Ishikawa (cell line): Measurements from ENCODE around the gene TMEM256.

ENCODE experiments used
- CEBPB ChIP-seq: IDR thresholded peaks from 2 replicates; pipeline ENCODE4 v1.6.1; 2012
- CREB1 ChIP-seq: IDR thresholded peaks from 2 replicates; pipeline ENCODE4 v1.6.1; 2012; ENCODE audit warnings: low read depth
- EGR1 ChIP-seq: IDR thresholded peaks from 2 replicates; pipeline ENCODE4 v1.6.1; 2012
- EP300 ChIP-seq: IDR thresholded peaks from 2 replicates; pipeline ENCODE4 v1.6.1; 2012; ENCODE audit warnings: borderline replicate concordance
- FOXM1 ChIP-seq: IDR thresholded peaks from 2 replicates; pipeline ENCODE4 v1.6.1; 2012; ENCODE audit warnings: low read depth, borderline replicate concordance
- MAX ChIP-seq: IDR thresholded peaks from 2 replicates; pipeline ENCODE4 v1.6.1; 2012
- NFIC ChIP-seq: IDR thresholded peaks from 2 replicates; pipeline ENCODE4 v1.6.1; 2012
- RAD21 ChIP-seq: IDR thresholded peaks from 2 replicates; pipeline ENCODE4 v1.6.1; 2012; ENCODE audit warnings: low read depth
- TAF1 ChIP-seq: IDR thresholded peaks from 2 replicates; pipeline ENCODE4 v1.6.1; 2012; ENCODE audit warnings: low read depth, mild to moderate bottlenecking
- TCF12 ChIP-seq: IDR thresholded peaks from 2 replicates; pipeline ENCODE4 v1.6.1; 2012; ENCODE audit warnings: low read depth
- TEAD4 ChIP-seq: IDR thresholded peaks from 2 replicates; pipeline ENCODE4 v1.6.1; 2012
- USF1 ChIP-seq: IDR thresholded peaks from 2 replicates; pipeline ENCODE4 v1.6.1; 2012
- YY1 ChIP-seq: IDR thresholded peaks from 2 replicates; pipeline ENCODE4 v1.6.1; 2012; ENCODE audit warnings: low read depth
- ZBTB7A ChIP-seq: IDR thresholded peaks from 2 replicates; pipeline ENCODE4 v1.6.1; 2012; ENCODE audit warnings: low read depth
- TF ChIP-seq, protein P1 (sequence below): IDR thresholded peaks from 2 replicates; pipeline ENCODE4 v1.6.1; 2012; ENCODE audit warnings: low read depth, mild to moderate bottlenecking

TMEM256 gene

DNA sequence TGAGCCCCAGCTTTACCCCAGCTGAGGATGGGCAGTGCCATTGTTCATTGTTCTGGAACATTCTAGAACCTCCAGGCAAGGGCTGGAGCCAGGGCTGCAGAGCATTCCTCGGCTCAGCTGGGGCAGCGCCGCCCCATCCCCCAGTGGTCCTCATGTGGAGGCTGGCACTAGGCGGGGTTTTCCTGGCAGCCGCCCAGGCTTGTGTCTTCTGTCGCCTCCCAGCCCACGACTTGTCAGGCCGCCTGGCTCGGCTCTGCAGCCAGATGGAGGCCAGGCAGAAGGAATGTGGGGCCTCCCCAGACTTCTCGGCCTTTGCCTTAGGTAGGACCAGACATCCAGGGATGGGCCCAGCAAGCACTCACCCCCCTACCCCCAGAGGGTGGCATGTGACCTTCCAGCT lies 48.8 kb downstream of the TMEM256 start, which contains the start of gene TMEM95:
TMEM95 (plus strand) TSS at position 104 of the 400 bp plus-strand sequence; CDS start at position 153, 49 bp downstream.
- TF ChIP-seq, protein P1, sequence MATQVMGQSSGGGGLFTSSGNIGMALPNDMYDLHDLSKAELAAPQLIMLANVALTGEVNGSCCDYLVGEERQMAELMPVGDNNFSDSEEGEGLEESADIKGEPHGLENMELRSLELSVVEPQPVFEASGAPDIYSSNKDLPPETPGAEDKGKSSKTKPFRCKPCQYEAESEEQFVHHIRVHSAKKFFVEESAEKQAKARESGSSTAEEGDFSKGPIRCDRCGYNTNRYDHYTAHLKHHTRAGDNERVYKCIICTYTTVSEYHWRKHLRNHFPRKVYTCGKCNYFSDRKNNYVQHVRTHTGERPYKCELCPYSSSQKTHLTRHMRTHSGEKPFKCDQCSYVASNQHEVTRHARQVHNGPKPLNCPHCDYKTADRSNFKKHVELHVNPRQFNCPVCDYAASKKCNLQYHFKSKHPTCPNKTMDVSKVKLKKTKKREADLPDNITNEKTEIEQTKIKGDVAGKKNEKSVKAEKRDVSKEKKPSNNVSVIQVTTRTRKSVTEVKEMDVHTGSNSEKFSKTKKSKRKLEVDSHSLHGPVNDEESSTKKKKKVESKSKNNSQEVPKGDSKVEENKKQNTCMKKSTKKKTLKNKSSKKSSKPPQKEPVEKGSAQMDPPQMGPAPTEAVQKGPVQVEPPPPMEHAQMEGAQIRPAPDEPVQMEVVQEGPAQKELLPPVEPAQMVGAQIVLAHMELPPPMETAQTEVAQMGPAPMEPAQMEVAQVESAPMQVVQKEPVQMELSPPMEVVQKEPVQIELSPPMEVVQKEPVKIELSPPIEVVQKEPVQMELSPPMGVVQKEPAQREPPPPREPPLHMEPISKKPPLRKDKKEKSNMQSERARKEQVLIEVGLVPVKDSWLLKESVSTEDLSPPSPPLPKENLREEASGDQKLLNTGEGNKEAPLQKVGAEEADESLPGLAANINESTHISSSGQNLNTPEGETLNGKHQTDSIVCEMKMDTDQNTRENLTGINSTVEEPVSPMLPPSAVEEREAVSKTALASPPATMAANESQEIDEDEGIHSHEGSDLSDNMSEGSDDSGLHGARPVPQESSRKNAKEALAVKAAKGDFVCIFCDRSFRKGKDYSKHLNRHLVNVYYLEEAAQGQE, result no peak
- no peak for TF ChIP-seq TCF12
- TF ChIP-seq TEAD4, result no peak
- TF ChIP-seq ZBTB7A, result no peak
- no peak for TF ChIP-seq RAD21
- no peak for TF ChIP-seq EP300
- TF ChIP-seq EGR1, result no peak
- no peak for TF ChIP-seq MAX

DNA sequence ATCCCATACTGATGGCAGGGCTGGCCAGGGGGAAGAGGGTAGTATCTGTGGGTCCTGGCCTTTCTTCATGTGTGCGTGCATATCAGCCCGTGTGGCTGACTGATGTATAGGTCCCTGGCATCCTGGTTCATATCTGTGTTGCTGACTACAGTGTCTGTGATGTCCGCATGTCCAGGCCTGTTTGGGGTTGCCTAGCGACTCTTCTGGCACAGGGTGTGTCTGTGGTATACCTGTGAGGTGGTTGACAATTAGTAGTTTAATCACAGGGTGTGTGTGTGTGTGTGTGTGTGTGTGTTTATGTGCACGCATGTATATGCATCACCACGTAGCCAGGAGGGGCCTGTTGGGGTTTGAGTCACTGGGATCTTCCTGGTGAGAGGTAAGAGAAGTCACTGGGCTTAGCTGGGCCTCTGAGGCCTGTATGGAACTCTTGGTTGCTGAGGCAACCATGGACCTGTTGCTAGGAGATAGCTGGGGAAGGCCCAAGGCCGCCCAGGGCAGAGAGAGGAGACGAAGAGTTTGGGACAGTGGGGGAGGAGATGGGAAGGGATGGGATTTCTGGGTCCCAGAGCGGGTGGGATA lies 49.5 kb downstream of the TMEM256 start:
- TF ChIP-seq MAX (no peak), FOXM1 (no peak), EGR1 (no peak), USF1 (no peak), NFIC (no peak), CEBPB (no peak), CREB1 (no peak), RAD21 (no peak), TCF12 (no peak), YY1 (no peak), TAF1 (no peak)
